Thyroid gland (tissue), 4 donors: ENCODE measurements around the gene LILRB2. TPM values are rescaled to one million over a fixed set of nuclear protein-coding genes. Genes with fewer than 3 reads are reported as not detected.
A peak's percentile ranks its signal among the peaks of the same experiment; 100 is the strongest.
"Not testable (repeated sequence)": the region's sequence is repeated elsewhere in the genome, so short reads cannot be mapped to it uniquely, and the experiment has no call there.

Experiments used
- DNase-seq, 2 donors: peaks; one replicate each; pipeline ENCODE4 v3.0.0-alpha.2; 2019
- H3K27ac ChIP-seq, 3 donors: fragments of 200-600 bp; sonication (generic); 1 replicate in 2 of 3; 2 replicates in 1 of 3; pipeline ENCODE4 v1.5.1; 2016 to 2019; ENCODE audit warnings: mild to moderate bottlenecking in 1 of 3, moderate library complexity in 1 of 3
- H3K27me3 ChIP-seq: fragments of 200-600 bp; sonication (generic); one replicate; pipeline ENCODE4 v1.5.1; 2019
- H3K36me3 ChIP-seq, 2 donors: fragments of 200-600 bp; sonication (generic); one replicate each; pipeline ENCODE4 v1.5.1; 2016 to 2019
- H3K4me1 ChIP-seq, 2 donors: fragments of 200-600 bp; sonication (generic); one replicate each; pipeline ENCODE4 v1.5.1; 2017 to 2019
- H3K4me3 ChIP-seq, 3 donors: fragments of 200-600 bp; sonication (generic); replicated peaks in 1 of 3; 1 replicate in 2 of 3; 2 replicates in 1 of 3; pipeline ENCODE4 v1.5.1; 2016; ENCODE audit warnings: mild to moderate bottlenecking in 1 of 3
- H3K9me3 ChIP-seq: fragments of 200-600 bp; sonication (generic); one replicate; pipeline ENCODE4 v1.5.1; 2017
- POLR2A ChIP-seq, 2 donors: fragments of 450-650 bp; IDR thresholded peaks; one replicate each; pipeline ENCODE4 v1.6.1; 2017; ENCODE audit warnings: antibody characterized with exemption in 2 of 2, mild to moderate bottlenecking in 2 of 2, moderate library complexity in 1 of 2
- WGBS, 2 donors: methylation state at CpG; one replicate each; pipeline ENCODE4 v1.1.5; 2017; 5-methylcytosine and 5-hydroxymethylcytosine counted together
- intact Hi-C: fragments of 100-400 bp; cut with DNase I; formaldehyde crosslinking; loops from one replicate; pipeline ENCODE4 v1.15.1; 2023
- total RNA-seq, 4 donors: library from RNA; depleted of rRNA; stranded (reverse); fragments of >200 nt; gene quantifications; one replicate each; pipeline ENCODE4 v1.2.3, GENCODE V29; 2016
- TF ChIP-seq, protein P1 (sequence below), 6 experiments: fragments of 200-600 bp in 3 of 6; fragments of 450-650 bp in 3 of 6; sonication (generic) in 3 of 6; IDR thresholded peaks; one replicate each; pipeline ENCODE4 v1.5.1; 2016 to 2019; ENCODE audit warnings: antibody characterized with exemption in 6 of 6, mild to moderate bottlenecking in 2 of 6, inconsistent platforms in 1 of 6, moderate library complexity in 1 of 6

LILRB2 gene
- total RNA-seq = 1 to 10 TPM in 2 of 4 donors, under 1 TPM in 2; 0.67 to 2.0 (median 1.1) TPM

- WGBS, 2 donors = 69 to 78% methylated on average over 12 of the region's 12 CpGs
- no peak within 1 kb of the TSS for H3K27ac ChIP-seq
- TF ChIP-seq, protein P1, sequence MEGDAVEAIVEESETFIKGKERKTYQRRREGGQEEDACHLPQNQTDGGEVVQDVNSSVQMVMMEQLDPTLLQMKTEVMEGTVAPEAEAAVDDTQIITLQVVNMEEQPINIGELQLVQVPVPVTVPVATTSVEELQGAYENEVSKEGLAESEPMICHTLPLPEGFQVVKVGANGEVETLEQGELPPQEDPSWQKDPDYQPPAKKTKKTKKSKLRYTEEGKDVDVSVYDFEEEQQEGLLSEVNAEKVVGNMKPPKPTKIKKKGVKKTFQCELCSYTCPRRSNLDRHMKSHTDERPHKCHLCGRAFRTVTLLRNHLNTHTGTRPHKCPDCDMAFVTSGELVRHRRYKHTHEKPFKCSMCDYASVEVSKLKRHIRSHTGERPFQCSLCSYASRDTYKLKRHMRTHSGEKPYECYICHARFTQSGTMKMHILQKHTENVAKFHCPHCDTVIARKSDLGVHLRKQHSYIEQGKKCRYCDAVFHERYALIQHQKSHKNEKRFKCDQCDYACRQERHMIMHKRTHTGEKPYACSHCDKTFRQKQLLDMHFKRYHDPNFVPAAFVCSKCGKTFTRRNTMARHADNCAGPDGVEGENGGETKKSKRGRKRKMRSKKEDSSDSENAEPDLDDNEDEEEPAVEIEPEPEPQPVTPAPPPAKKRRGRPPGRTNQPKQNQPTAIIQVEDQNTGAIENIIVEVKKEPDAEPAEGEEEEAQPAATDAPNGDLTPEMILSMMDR (IDR thresholded peaks at IDR 0.05) = no peak
- TF ChIP-seq POLR2A (IDR thresholded peaks at IDR 0.05) = no peak
- no peaks in the 10 kb centered on the region for H3K4me1 ChIP-seq
- no peak within 1 kb of the TSS for H3K4me3 ChIP-seq
- H3K27me3 ChIP-seq = no peaks in the 10 kb centered on the region
- intact Hi-C loops = loop anchor here (5.0 kb wide), 1 partner anchor 306 kb away; no protein-coding TSS in a partner anchor
- DNase-seq = no peak
- H3K9me3 ChIP-seq = no peaks in the 10 kb centered on the region
- no peaks in the 10 kb centered on the region for H3K36me3 ChIP-seq
These were observed at the start of gene LILRB2 for GRCh38 chr19:54281007-54281728. Gene LILRB2 (minus strand): TSS chr19:54281110. CDS start chr19:54280496, 614 bp downstream.

DNA sequence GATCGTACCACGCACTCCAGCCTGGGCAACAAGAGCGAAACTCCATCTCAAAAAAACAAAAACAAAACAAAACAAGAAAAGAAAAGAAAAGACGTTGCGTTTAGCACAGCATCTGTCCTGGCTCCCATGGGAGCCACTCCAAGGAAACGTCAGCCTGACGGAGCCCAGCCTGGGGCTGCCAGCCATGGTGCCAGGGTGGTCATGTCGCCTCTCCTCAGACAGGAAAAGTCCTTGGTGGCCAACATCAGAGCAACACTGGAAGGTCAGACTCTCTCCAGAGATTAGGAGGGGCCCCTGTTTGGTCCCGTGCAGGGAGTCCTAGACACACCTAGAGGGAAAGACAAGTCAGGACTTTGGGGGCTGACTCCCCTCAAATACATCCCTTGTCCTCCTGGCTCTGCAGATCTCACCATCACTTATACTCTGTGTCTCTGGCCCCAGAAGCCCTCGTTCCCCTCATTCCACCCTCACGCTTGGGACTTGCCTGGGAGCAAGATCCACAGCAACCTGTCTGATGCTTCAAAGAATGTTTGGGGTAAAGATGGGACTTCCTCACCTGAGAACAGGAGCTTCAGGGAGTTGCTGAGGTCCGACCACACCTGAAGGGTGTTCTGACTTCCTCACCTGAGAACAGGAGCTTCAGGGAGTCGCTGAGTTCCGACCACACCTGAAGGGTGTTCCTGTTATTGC lies 48.7 kb upstream of the LILRB2 start:
- H3K9me3 ChIP-seq = no peaks in the 10 kb centered on the region

DNA sequence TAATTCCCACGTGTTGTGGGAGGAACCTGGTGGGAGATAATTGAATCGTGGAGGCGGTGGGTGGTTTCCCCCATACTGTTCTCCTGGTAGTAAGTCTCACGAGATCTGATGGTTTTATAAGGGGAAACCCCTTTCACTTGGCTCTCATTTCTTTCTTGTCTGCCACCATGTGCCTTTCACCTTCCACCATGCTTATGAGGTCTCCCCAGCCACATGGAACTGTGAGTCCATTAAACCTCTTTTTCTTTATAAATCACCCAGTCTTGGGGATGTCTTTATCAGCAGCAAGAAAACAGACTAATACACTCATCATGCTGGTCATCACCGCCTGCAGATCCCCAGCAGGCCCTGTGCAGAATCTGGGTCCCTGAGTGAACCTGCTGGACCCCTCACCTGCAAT lies 47.9 kb upstream of the LILRB2 start:
- H3K4me1 ChIP-seq, H3K27me3 ChIP-seq, H3K9me3 ChIP-seq, H3K27ac ChIP-seq, DNase-seq, H3K4me3 ChIP-seq, intact Hi-C loops, H3K36me3 ChIP-seq: not testable (repeated sequence)
- WGBS, 2 donors = 74 to 80% methylated on average over 5 of the region's 5 CpGs

More for the DNA sequence above, 48.7 kb upstream of the LILRB2 start:
- no peak for DNase-seq
- 78 to 81% methylated on average over 14 of the region's 14 CpGs for WGBS, 2 donors
- no peak for TF ChIP-seq POLR2A (IDR thresholded peaks at IDR 0.05)
- TF ChIP-seq, protein P1 (IDR thresholded peaks at IDR 0.05) = no peak
- no peaks in the 10 kb centered on the region for H3K27me3 ChIP-seq
- intact Hi-C loops = no loop called here
- no peaks in the 10 kb centered on the region for H3K36me3 ChIP-seq
- H3K27ac ChIP-seq = no peak overlapping the region
- H3K4me1 ChIP-seq = no peaks in the 10 kb centered on the region
- H3K4me3 ChIP-seq = no peak overlapping the region

GRCh38 chr19:54325631-54326030 lies 44.7 kb upstream of the LILRB2 start:
- WGBS, 2 donors = 71 to 72% methylated on average over 5 of the region's 5 CpGs
- H3K4me1 ChIP-seq = no peaks in the 10 kb centered on the region
- no peaks in the 10 kb centered on the region for H3K36me3 ChIP-seq
- no peaks in the 10 kb centered on the region for H3K9me3 ChIP-seq
- H3K27ac ChIP-seq = no peak overlapping the region
- no peak overlapping the region for H3K4me3 ChIP-seq
- TF ChIP-seq POLR2A (IDR thresholded peaks at IDR 0.05) = no peak
- TF ChIP-seq, protein P1 (IDR thresholded peaks at IDR 0.05) = no peak
- no peak for DNase-seq
- H3K27me3 ChIP-seq = no peaks in the 10 kb centered on the region
- intact Hi-C loops = no loop called here

DNA sequence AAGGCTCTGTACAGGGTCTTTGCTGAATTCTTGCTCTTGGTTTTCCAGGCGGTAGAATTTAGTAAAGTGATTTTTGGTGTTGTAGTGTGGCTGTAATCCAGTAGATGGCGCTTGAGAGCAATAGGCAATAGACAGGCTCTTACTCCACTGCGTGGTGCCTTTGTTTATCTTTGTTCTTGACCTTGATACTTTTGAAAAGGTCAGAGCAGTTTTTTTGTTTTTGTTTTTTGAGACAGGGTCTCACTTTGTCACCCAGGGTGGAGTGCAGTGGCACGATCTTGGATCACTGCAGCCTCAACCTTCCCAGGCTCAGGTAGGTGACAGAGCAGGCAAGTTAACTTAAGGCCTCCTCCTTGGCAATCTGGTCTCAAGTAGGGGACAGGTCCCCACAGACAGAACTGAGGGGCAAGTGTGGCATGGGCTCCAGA lies 44.3 kb upstream of the LILRB2 start:
- 3% methylated on average over 4 of the region's 4 CpGs for WGBS, 2 donors
- Histone ChIP-seq H3K27ac (no peak overlapping the region), H3K4me3 (no peak overlapping the region), H3K27me3 (no peaks in the 10 kb centered on the region), H3K4me1 (no peaks in the 10 kb centered on the region), H3K36me3 (no peaks in the 10 kb centered on the region), H3K9me3 (no peaks in the 10 kb centered on the region)
- TF ChIP-seq, protein P1 (IDR thresholded peaks at IDR 0.05) = peak in 5 of 6 experiments; percentile 38 to 84 (median 54)
- no peak for TF ChIP-seq POLR2A (IDR thresholded peaks at IDR 0.05)
- DNase-seq = no peak
- intact Hi-C loops = no loop called here
